Measurements from ENCODE around the gene TMEM145. TPM values are rescaled to one million over a fixed set of nuclear protein-coding genes. Genes with fewer than 3 reads are reported as not detected.

TMEM145 gene
- total and polyA plus RNA-seq, 10 of the 15 experiments (the other 5 are each of a cell fraction or from before 2014, with no cell fraction given), result 0.04 to 0.97 (median 0.16) TPM; not detected in 4

DNA sequence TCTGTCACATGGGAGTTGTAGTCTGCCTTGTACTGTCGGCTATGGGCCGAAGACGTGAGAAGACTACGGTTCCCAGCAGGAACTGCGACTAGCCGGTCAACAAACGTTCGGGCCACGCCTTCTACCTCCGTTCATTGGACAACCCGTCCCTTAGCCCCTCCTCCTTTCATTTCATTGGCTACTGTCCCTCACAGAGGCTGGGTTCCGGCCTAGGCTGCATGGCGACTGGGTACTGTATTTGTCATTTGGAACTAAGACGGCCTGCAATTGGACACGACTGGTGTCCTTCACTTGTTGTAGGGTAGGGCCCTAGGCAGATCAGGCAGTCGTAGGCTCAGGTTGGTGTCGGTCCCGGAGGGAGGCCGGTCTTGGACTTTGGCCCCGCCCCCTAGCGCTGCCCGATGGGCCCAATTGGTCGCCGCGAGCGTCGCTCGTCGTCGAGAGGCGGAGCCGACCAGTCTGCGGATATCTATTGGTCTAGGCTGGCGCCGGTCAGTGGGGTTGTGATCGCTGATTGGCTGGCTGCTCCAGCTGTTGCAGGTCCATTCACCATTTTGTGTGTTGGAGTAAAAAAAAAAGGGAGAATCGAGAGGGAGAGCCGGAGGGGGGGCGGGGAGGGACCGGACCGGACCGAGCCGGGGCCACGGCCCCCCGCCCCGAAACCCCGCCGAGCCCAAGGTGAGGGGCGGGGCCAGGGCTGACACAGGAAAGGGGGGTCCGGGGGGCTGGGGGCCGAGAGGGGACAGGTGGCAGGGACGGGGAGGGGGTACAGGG lies 44.2 kb upstream of the TMEM145 start, which contains the start of gene CIC (continued):
- TF ChIP-seq, protein P1, sequence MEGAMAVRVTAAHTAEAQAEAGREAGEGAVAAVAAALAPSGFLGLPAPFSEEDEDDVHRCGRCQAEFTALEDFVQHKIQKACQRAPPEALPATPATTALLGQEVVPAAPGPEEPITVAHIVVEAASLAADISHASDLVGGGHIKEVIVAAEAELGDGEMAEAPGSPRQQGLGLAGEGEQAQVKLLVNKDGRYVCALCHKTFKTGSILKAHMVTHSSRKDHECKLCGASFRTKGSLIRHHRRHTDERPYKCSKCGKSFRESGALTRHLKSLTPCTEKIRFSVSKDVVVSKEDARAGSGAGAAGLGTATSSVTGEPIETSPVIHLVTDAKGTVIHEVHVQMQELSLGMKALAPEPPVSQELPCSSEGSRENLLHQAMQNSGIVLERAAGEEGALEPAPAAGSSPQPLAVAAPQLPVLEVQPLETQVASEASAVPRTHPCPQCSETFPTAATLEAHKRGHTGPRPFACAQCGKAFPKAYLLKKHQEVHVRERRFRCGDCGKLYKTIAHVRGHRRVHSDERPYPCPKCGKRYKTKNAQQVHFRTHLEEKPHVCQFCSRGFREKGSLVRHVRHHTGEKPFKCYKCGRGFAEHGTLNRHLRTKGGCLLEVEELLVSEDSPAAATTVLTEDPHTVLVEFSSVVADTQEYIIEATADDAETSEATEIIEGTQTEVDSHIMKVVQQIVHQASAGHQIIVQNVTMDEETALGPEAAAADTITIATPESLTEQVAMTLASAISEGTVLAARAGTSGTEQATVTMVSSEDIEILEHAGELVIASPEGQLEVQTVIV (IDR thresholded peaks at IDR 0.05; ENCODE audit: borderline replicate concordance, partially characterized antibody), result peak; percentile 94
- TF ChIP-seq CREM (IDR thresholded peaks at IDR 0.05; ENCODE audit: low read depth), result peak; percentile 88
- TF ChIP-seq BMI1 (IDR thresholded peaks at IDR 0.05; ENCODE audit: borderline replicate concordance), result no peak
- peak; percentile 34 for TF ChIP-seq RELA (IDR thresholded peaks at IDR 0.05; ENCODE audit: borderline replicate concordance, partially characterized antibody)
- TF ChIP-seq MTA2 (IDR thresholded peaks at IDR 0.05; ENCODE audit: low read depth), result no peak
- no peak for TF ChIP-seq TCF3 (IDR thresholded peaks at IDR 0.05; ENCODE audit: borderline replicate concordance, insufficient read depth, low read depth, low read length)
- TF ChIP-seq, protein P2, sequence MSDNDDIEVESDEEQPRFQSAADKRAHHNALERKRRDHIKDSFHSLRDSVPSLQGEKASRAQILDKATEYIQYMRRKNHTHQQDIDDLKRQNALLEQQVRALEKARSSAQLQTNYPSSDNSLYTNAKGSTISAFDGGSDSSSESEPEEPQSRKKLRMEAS (IDR thresholded peaks at IDR 0.05; ENCODE audit: low read depth, low read length), result peak; percentile 32; the same call in 1 of the 2 replicates
- no peak for TF ChIP-seq STAT3 (IDR thresholded peaks at IDR 0.05; ENCODE audit: low read depth, low read length)
- no peak for TF ChIP-seq TCF7 (IDR thresholded peaks at IDR 0.05; ENCODE audit: borderline replicate concordance)
- TF ChIP-seq, protein P3, sequence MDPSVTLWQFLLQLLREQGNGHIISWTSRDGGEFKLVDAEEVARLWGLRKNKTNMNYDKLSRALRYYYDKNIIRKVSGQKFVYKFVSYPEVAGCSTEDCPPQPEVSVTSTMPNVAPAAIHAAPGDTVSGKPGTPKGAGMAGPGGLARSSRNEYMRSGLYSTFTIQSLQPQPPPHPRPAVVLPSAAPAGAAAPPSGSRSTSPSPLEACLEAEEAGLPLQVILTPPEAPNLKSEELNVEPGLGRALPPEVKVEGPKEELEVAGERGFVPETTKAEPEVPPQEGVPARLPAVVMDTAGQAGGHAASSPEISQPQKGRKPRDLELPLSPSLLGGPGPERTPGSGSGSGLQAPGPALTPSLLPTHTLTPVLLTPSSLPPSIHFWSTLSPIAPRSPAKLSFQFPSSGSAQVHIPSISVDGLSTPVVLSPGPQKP (IDR thresholded peaks at IDR 0.05; ENCODE audit: low read depth, low read length), result peak; percentile 15
- TF ChIP-seq SMARCA5 (IDR thresholded peaks at IDR 0.05), result no peak
- no peak; the same call in 1 of the 2 replicates for TF ChIP-seq RAD51 (IDR thresholded peaks at IDR 0.05)
- TF ChIP-seq CREB1 (IDR thresholded peaks at IDR 0.05; ENCODE audit: low read depth), result peak; percentile 81
- TF ChIP-seq NRF1 (conservative IDR thresholded peaks at IDR 0.05; ENCODE audit: low read depth, low read length), result no peak
- peak; percentile 40; the same call in 1 of the 2 replicates for TF ChIP-seq BRCA1 (IDR thresholded peaks at IDR 0.05; ENCODE audit: low read depth, low read length)
- TF ChIP-seq KDM1A (IDR thresholded peaks at IDR 0.05; ENCODE audit: borderline replicate concordance), result no peak
- no peak for TF ChIP-seq PML (IDR thresholded peaks at IDR 0.05; ENCODE audit: low read length)
- TF ChIP-seq CHD4 (IDR thresholded peaks at IDR 0.05), result no peak
- no peak for TF ChIP-seq TAF1 (IDR thresholded peaks at IDR 0.05; ENCODE audit: borderline replicate concordance, low read depth, low read length)
- TF ChIP-seq CHD2 (IDR thresholded peaks at IDR 0.05; ENCODE audit: borderline replicate concordance, low read depth, low read length), result peak; percentile 98
- TF ChIP-seq JUNB (IDR thresholded peaks at IDR 0.05), result no peak
- no peak for TF ChIP-seq LARP7 (IDR thresholded peaks at IDR 0.05)
- peak; percentile 92 for TF ChIP-seq YY1 (IDR thresholded peaks at IDR 0.05; ENCODE audit: low read depth, low read length)
- TF ChIP-seq HCFC1 (IDR thresholded peaks at IDR 0.05; ENCODE audit: low read length), result peak; percentile 98
- no peak for TF ChIP-seq IRF4 (IDR thresholded peaks at IDR 0.05; ENCODE audit: low read depth, low read length)
- TF ChIP-seq STAT1 (conservative IDR thresholded peaks at IDR 0.05), result peak; percentile 10; the same call in 1 of the 2 replicates
- TF ChIP-seq NR2C2 (IDR thresholded peaks at IDR 0.05; ENCODE audit: borderline replicate concordance, control insufficient read depth, insufficient read length, low read depth), result no peak
- TF ChIP-seq, protein P4, sequence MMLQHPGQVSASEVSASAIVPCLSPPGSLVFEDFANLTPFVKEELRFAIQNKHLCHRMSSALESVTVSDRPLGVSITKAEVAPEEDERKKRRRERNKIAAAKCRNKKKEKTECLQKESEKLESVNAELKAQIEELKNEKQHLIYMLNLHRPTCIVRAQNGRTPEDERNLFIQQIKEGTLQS (IDR thresholded peaks at IDR 0.05; ENCODE audit: borderline replicate concordance, extremely low read depth, low read depth, low read length), result no peak; the same call in 1 of the 2 replicates

All from GM12878 (cell line).